K562 (cell line): ENCODE measurements around the gene WDR27. TPM values are rescaled to one million over a fixed set of nuclear protein-coding genes. Genes with fewer than 3 reads are reported as not detected.

Experiments used
- ATF1 ChIP-seq, 2 experiments: fragments of 450-650 bp in 1 of 2; IDR thresholded peaks; 2 replicates each; pipeline ENCODE4 v1.6.1; 2016; ENCODE audit warnings: missing compliant biosample characterization in 1 of 2, missing genetic modification characterization in 1 of 2
- CBFB ChIP-seq: sonication (generic); formaldehyde crosslinking; IDR thresholded peaks from 2 replicates; pipeline ENCODE4 v1.4.0; 2020; ENCODE audit warnings: mild to moderate bottlenecking, missing genetic modification reagents
- FOXM1 ChIP-seq, 2 experiments: fragments of 450-650 bp in 1 of 2; sonication (generic) in 1 of 2; formaldehyde crosslinking in 1 of 2; IDR thresholded peaks; 2 replicates each; pipeline versions ENCODE4 v1.6.1 to v1.9.0; 2017 to 2022; ENCODE audit warnings: low read depth in 2 of 2, mild to moderate bottlenecking in 2 of 2, missing genetic modification reagents in 1 of 2, moderate library complexity in 1 of 2
- FOXP4 ChIP-seq: sonication (generic); formaldehyde crosslinking; IDR thresholded peaks from 2 replicates; pipeline ENCODE4 v1.8.0; 2022; ENCODE audit warnings: mild to moderate bottlenecking, missing genetic modification reagents, borderline replicate concordance
- MAX ChIP-seq: sonication (generic); formaldehyde crosslinking; IDR thresholded peaks from 2 replicates; pipeline ENCODE4 v1.9.0; 2022; ENCODE audit warnings: mild to moderate bottlenecking, missing genetic modification reagents
- MED1 ChIP-seq: sonication (generic); formaldehyde crosslinking; IDR thresholded peaks from 2 replicates; pipeline ENCODE4 v1.8.1; 2023; ENCODE audit warnings: missing genetic modification reagents, borderline replicate concordance
- SMARCA4 ChIP-seq: fragments of 450-650 bp; IDR thresholded peaks from 2 replicates; pipeline ENCODE4 v1.6.1; 2016
- SNRNP70 ChIP-seq: fragments of 200-400 bp; formaldehyde crosslinking; optimal IDR thresholded peaks from 2 replicates; pipeline ENCODE3; 2017; ENCODE audit warnings: low read depth, low read length
- TOE1 ChIP-seq, 2 experiments: fragments of 450-650 bp in 1 of 2; sonication (generic) in 1 of 2; formaldehyde crosslinking in 1 of 2; IDR thresholded peaks; 2 replicates each; pipeline versions ENCODE4 v1.7.1 to v1.8.0; 2016 to 2022; ENCODE audit warnings: borderline replicate concordance in 2 of 2, mild to moderate bottlenecking in 2 of 2, antibody characterized with exemption in 1 of 2, inconsistent platforms in 1 of 2, low read depth in 1 of 2, missing genetic modification reagents in 1 of 2, moderate library complexity in 1 of 2
- USF2 ChIP-seq: sonication (generic); formaldehyde crosslinking; IDR thresholded peaks from 2 replicates; pipeline ENCODE4 v1.5.0; 2020; ENCODE audit warnings: missing genetic modification reagents
- ZBTB1 ChIP-seq: sonication (generic); formaldehyde crosslinking; IDR thresholded peaks from 2 replicates; pipeline ENCODE4 v1.8.1; 2023; ENCODE audit warnings: missing genetic modification reagents, low read depth, mild to moderate bottlenecking, borderline replicate concordance
- ZBTB43 ChIP-seq: sonication (generic); formaldehyde crosslinking; IDR thresholded peaks from 2 replicates; pipeline ENCODE4 v1.8.0; 2023; ENCODE audit warnings: mild to moderate bottlenecking, missing genetic modification reagents
- ZFP91 ChIP-seq: sonication (generic); formaldehyde crosslinking; IDR thresholded peaks from 2 replicates; pipeline ENCODE4 v1.8.0; 2022; ENCODE audit warnings: mild to moderate bottlenecking, missing genetic modification reagents
- ZNF174 ChIP-seq: fragments of 250-450 bp; sonication (Bioruptor Pico); IDR thresholded peaks from 2 replicates; pipeline ENCODE4 v1.4.0; 2020; ENCODE audit warnings: mild to moderate bottlenecking
- ZNF436 ChIP-seq: fragments of 250-450, 450-650 bp; sonication (Bioruptor Pico); formaldehyde crosslinking; IDR thresholded peaks from 2 replicates; pipeline ENCODE4 v1.7.0; 2020; ENCODE audit warnings: mild to moderate bottlenecking
- ZNF511 ChIP-seq: sonication (generic); formaldehyde crosslinking; IDR thresholded peaks from 2 replicates; pipeline ENCODE4 v1.8.0; 2022; ENCODE audit warnings: mild to moderate bottlenecking, missing genetic modification reagents
- polyA plus RNA-seq, 8 experiments: library from polyadenylated mRNA; depleted of rRNA in 4 of 8; stranded (reverse) in 5 of 8; unstranded in 3 of 8; fragments of >200 nt; fragmentation: Nextera tagmentation in 2 of 8; fragmentation: Illumina TruSeq in 1 of 8; extraction: Ambion mirVana in 2 of 8; extraction: Trizol in 1 of 8; gene quantifications; 2 replicates each; pipeline versions ENCODE4 v1.2.1 to v1.2.3, GENCODE V29; 2011 to 2014; ENCODE audit warnings: inconsistent platforms in 1 of 8, missing spikeins in 1 of 8
- total RNA-seq, 7 experiments: library from RNA; depleted of rRNA in 6 of 7; stranded (reverse); fragments of >200 nt in 6 of 7; fragmentation: Illumina TruSeq in 2 of 7; extraction: Trizol in 2 of 7; gene quantifications; 2 replicates each; pipeline versions ENCODE4 v1.2.1 to v1.2.3, GENCODE V29; 2011 to 2021; ENCODE audit warnings: low replicate concordance in 1 of 7

Gene WDR27
- total and polyA plus RNA-seq, 9 of the 15 experiments (the other 6 are each of a cell fraction or from before 2014, with no cell fraction given) = 4.3 to 77.2 (median 22.7) TPM

GRCh38 chr6:169701954-169702839, at the start of gene WDR27, which contains the start of gene C6orf120 (continued):
- TF ChIP-seq ZNF511 (CRISPR knock-in tag) (no peak; the same call in 1 of the 2 replicates), MED1 (CRISPR knock-in tag) (no peak), ZBTB1 (CRISPR knock-in tag) (0 out of 2 replicates have a peak, but pooled peaks have one; percentile 68), FOXP4 (CRISPR knock-in tag) (0 out of 2 replicates have a peak, but pooled peaks have one; percentile 9), SMARCA4 (no peak; the same call in 1 of the 2 replicates), ZNF174 (no peak), CBFB (no peak), USF2 (CRISPR knock-in tag) (no peak), ZNF436 (CRISPR knock-in tag) (peak; percentile 14; the same call in 1 of the 2 replicates), MAX (CRISPR knock-in tag) (peak; percentile 75), FOXM1 (IDR thresholded peaks at IDR 0.05; ENCODE audit: low read depth) (no peak), FOXM1 (CRISPR knock-in tag; IDR thresholded peaks at IDR 0.05; ENCODE audit: low read depth) (peak; percentile 71), SNRNP70 (no peak), ZFP91 (no peak), ATF1 (CRISPR knock-in tag; IDR thresholded peaks at IDR 0.05) (no peak), ATF1 (tag; IDR thresholded peaks at IDR 0.05) (peak; percentile 93), ZBTB43 (CRISPR knock-in tag) (no peak), TOE1 (IDR thresholded peaks at IDR 0.05; ENCODE audit: borderline replicate concordance) (no peak; the same call in 1 of the 2 replicates), TOE1 (CRISPR knock-in tag; IDR thresholded peaks at IDR 0.05; ENCODE audit: borderline replicate concordance, low read depth) (no peak)
